Lung (tissue), 12 donors: ENCODE measurements around the gene KIAA1217. TPM values are rescaled to one million over a fixed set of nuclear protein-coding genes. Genes with fewer than 3 reads are reported as not detected.

Source experiments
- ATAC-seq: fragments of 200-7000 bp; cut with Tn5 transposase; one replicate; pipeline ENCODE4 v1.9.1; 2020; ENCODE audit warnings: moderate number of reproducible peaks; ENCODE audit not compliant: insufficient read depth, low FRiP score
- DNase-seq, 3 donors: peaks; one replicate each; pipeline ENCODE4 v3.0.0-alpha.2; 2013 to 2017
- H3K27ac ChIP-seq, 2 donors: one replicate each; pipeline ENCODE4 v1.5.1; 2013; ENCODE audit warnings: mild to moderate bottlenecking in 2 of 2, moderate library complexity in 2 of 2, control low read depth in 1 of 2, inconsistent platforms in 1 of 2, low read depth in 1 of 2, low read length in 1 of 2
- H3K27me3 ChIP-seq, 3 donors: one replicate each; pipeline ENCODE4 v1.5.1; 2013; ENCODE audit warnings: low read length in 2 of 3; ENCODE audit not compliant: control insufficient read depth in 3 of 3, insufficient read depth in 3 of 3
- H3K36me3 ChIP-seq, 4 donors: one replicate each; pipeline ENCODE4 v1.5.1; 2013; ENCODE audit warnings: low read length in 4 of 4, mild to moderate bottlenecking in 1 of 4, moderate library complexity in 1 of 4; ENCODE audit not compliant: control insufficient read depth in 4 of 4, insufficient read depth in 4 of 4
- H3K4me1 ChIP-seq, 5 donors: one replicate each; pipeline ENCODE4 v1.5.1; 2013; ENCODE audit warnings: low read length in 5 of 5, mild to moderate bottlenecking in 2 of 5, moderate library complexity in 1 of 5; ENCODE audit not compliant: control insufficient read depth in 5 of 5, insufficient read depth in 5 of 5
- H3K4me3 ChIP-seq: one replicate; pipeline ENCODE4 v1.5.1; 2013; ENCODE audit warnings: mild to moderate bottlenecking, control low read depth, moderate library complexity
- H3K9ac ChIP-seq, 2 donors: one replicate each; pipeline ENCODE4 v1.5.1; 2013; ENCODE audit warnings: low read length in 2 of 2, control low read depth in 1 of 2; ENCODE audit not compliant: insufficient read depth in 1 of 2
- H3K9me3 ChIP-seq, 4 donors: one replicate each; pipeline ENCODE4 v1.5.1; 2013; ENCODE audit warnings: low read length in 3 of 4, mild to moderate bottlenecking in 1 of 4, moderate library complexity in 1 of 4; ENCODE audit not compliant: control insufficient read depth in 4 of 4, insufficient read depth in 3 of 4
- WGBS, 2 donors: extraction: QIAGEN DNeasy Blood & Tissue Kit; methylation state at CpG; one replicate each; pipeline ENCODE4 v1.1.7; 2013; 5-methylcytosine and 5-hydroxymethylcytosine counted together
- polyA plus RNA-seq, 2 donors: library from polyadenylated mRNA; stranded (reverse); fragments of 200-250 nt; gene quantifications; one replicate each; pipeline ENCODE4 v1.2.1, GENCODE V29; 2013
- total RNA-seq, 2 donors: library from RNA; depleted of rRNA in 1 of 2; stranded (reverse); fragments of >200 nt in 1 of 2; gene quantifications; one replicate each; pipeline ENCODE4 v1.2.1, GENCODE V29; 2014 to 2021
- TF ChIP-seq, protein P1 (sequence below): IDR thresholded peaks from 2 replicates; pipeline ENCODE4 v1.5.1; 2012; ENCODE audit warnings: mild to moderate bottlenecking; ENCODE audit errors: control extremely low read depth, extremely low read depth
- donor health status: control.
- donor health status: control.
- donor health status: Bipolar disorder and iron deficiency.
- donor health status: healthy.
- donor health status: DM: yes; HTN: yes; CAD: no.

The KIAA1217 gene
- total and polyA plus RNA-seq, 4 donors: 5.5 to 58.6 (median 24.1) TPM

DNA sequence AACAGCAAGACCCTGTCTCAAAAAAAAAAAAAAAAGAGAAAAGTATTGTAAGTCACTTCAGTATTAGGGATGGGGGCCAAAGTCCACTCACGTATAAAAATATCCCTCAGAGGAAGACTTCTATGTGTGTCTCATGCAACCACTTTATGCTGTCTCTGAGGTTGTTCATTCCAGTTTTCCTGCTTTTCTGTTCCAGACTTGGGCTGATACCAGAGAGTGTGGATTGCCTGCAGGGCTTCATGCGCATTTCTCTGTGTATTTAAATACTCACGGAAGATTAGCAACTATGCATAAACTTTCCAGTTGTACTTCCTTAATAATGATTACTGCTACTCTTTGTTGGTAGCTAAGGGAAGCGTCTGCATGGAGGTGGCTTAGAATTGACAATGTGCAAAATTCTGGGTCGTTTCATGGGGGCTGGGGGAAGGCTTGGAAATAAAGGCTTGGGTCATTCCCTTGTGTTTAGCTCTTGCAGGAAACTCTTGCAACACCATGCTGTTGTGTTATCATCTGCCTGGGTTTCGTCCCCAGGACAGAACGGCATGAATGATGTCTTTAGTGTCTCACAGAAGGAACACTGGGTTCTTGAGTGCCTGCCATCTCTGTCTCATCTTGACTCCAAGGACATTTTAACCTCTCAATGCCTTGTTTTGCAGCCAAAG, 54.1 kb downstream of the KIAA1217 start:
- peak overlapping the region in 1 of 2 donors; percentile 64 for H3K27ac ChIP-seq
- H3K36me3 ChIP-seq: peaks cover 0 to under 1% (median 0%) of the 10 kb centered on the region in 4 donors
- ATAC-seq (no peak), DNase-seq (peak in 1 of 3 donors; percentile 8)
- no peak overlapping the region for H3K4me3 ChIP-seq
- H3K9me3 ChIP-seq: no peaks in the 10 kb centered on the region
- TF ChIP-seq, protein P1, sequence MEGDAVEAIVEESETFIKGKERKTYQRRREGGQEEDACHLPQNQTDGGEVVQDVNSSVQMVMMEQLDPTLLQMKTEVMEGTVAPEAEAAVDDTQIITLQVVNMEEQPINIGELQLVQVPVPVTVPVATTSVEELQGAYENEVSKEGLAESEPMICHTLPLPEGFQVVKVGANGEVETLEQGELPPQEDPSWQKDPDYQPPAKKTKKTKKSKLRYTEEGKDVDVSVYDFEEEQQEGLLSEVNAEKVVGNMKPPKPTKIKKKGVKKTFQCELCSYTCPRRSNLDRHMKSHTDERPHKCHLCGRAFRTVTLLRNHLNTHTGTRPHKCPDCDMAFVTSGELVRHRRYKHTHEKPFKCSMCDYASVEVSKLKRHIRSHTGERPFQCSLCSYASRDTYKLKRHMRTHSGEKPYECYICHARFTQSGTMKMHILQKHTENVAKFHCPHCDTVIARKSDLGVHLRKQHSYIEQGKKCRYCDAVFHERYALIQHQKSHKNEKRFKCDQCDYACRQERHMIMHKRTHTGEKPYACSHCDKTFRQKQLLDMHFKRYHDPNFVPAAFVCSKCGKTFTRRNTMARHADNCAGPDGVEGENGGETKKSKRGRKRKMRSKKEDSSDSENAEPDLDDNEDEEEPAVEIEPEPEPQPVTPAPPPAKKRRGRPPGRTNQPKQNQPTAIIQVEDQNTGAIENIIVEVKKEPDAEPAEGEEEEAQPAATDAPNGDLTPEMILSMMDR: no peak
- H3K9ac ChIP-seq: no peak overlapping the region
- WGBS, 2 donors: 39 to 50% methylated on average over 7 of the region's 7 CpGs
- H3K27me3 ChIP-seq: no peaks in the 10 kb centered on the region
- H3K4me1 ChIP-seq: peaks cover 0 to 16% (median 0%) of the 10 kb centered on the region in 5 donors

DNA sequence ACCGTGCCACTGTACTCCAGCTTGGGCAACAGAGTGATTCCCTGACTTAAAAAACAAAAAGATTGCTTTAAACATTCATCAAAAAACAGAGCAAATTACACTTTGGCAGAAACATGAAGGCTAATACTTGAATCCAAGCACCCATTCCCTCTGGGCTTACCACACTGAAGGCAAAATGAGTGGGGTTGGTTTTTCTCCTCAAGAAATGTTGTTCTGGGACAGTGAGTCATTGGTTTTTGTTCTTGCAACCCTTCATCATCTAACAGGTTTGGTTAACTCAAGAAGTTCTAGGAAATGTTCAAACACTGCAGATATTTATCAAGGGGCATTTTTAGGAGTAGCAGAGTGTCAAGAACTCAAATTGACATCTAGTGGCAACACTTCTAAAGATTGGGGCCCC, 60.5 kb downstream of the KIAA1217 start:
- Histone ChIP-seq H3K9me3 (no peaks in the 10 kb centered on the region), H3K27ac (no peak overlapping the region), H3K4me3 (no peak overlapping the region), H3K36me3 (no peaks in the 10 kb centered on the region), H3K4me1 (peaks cover 0 to 4% (median 0%) of the 10 kb centered on the region in 5 donors), H3K9ac (no peak overlapping the region), H3K27me3 (no peaks in the 10 kb centered on the region)
- WGBS, 2 donors: 89% methylated on average over 1 of the region's 1 CpG
- TF ChIP-seq, protein P1: no peak
- no peak for ATAC-seq
- DNase-seq: no peak

DNA sequence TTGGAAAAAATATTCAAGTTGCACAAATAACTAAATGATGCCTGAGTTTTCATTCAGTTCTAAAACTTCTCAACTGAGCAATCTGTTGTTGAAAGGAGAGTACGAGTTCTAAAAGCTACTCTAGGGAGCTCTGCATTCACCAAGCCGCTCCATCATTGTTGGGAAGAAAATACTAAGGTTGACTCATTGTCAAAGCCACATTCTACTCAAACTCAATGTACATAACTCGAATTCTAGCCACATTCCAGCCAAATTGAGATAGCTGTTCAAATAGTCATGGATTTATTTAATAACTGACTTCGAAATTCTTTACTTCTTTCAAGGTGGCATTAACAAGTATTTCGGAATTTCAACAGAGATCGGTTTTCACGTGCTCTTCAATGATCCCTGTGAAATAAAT, 63.4 kb downstream of the KIAA1217 start:
- TF ChIP-seq, protein P1: no peak
- Histone ChIP-seq H3K27me3 (no peaks in the 10 kb centered on the region), H3K27ac (no peak overlapping the region), H3K4me3 (no peak overlapping the region), H3K4me1 (peaks cover 0 to 4% (median 0%) of the 10 kb centered on the region in 5 donors), H3K9me3 (peaks cover 0 to 2% (median 0%) of the 10 kb centered on the region in 4 donors), H3K36me3 (no peaks in the 10 kb centered on the region), H3K9ac (no peak overlapping the region)
- ATAC-seq (no peak), DNase-seq (peak in 1 of 3 donors; percentile 38)
- 71 to 76% methylated on average over 7 of the region's 7 CpGs for WGBS, 2 donors
